Fibroblast of lung (primary cell): ENCODE measurements around the gene NOL6. TPM values are rescaled to one million over a fixed set of nuclear protein-coding genes. Genes with fewer than 3 reads are reported as not detected.

ENCODE experiments used
- DNase-seq, 2 donors: peaks; one replicate each; pipeline versions ENCODE4 v3.0.0 to v3.0.0-alpha.2; 2010; ENCODE audit warnings: low read depth in 2 of 2
- H2AFZ ChIP-seq: 2 replicates; pipeline ENCODE4 v1.5.1; 2012; ENCODE audit warnings: low read length, control low read depth, inconsistent platforms
- H3K27ac ChIP-seq: 2 replicates; pipeline ENCODE4 v1.5.1; 2011; ENCODE audit warnings: low read length, control low read depth; ENCODE audit not compliant: insufficient read depth
- H3K27me3 ChIP-seq: 2 replicates; pipeline ENCODE4 v1.5.1; 2011; ENCODE audit warnings: mild to moderate bottlenecking, low read length; ENCODE audit not compliant: control insufficient read depth, insufficient read depth
- H3K36me3 ChIP-seq: 2 replicates; pipeline ENCODE4 v1.5.1; 2011; ENCODE audit warnings: low read length; ENCODE audit not compliant: control insufficient read depth, insufficient read depth
- H3K4me1 ChIP-seq: 2 replicates; pipeline ENCODE4 v1.5.1; 2011; ENCODE audit warnings: low read length; ENCODE audit not compliant: control insufficient read depth, insufficient read depth; ENCODE audit errors: extremely low read depth
- H3K4me2 ChIP-seq: 2 replicates; pipeline ENCODE4 v1.5.1; 2011; ENCODE audit warnings: low read length, control low read depth; ENCODE audit not compliant: insufficient read depth; ENCODE audit errors: extremely low read depth
- H3K4me3 ChIP-seq, 4 experiments: fragments of 200-600 bp in 1 of 4; sonication (generic) in 1 of 4; replicated peaks in 1 of 4; 2 replicates each; pipeline ENCODE4 v1.5.1; 2011 to 2016; ENCODE audit warnings: low read length in 4 of 4, low read depth in 3 of 4, mild to moderate bottlenecking in 3 of 4, control low read depth in 2 of 4, inconsistent platforms in 1 of 4, mixed read lengths in 1 of 4; ENCODE audit not compliant: insufficient read depth in 1 of 4; ENCODE audit errors: control extremely low read depth in 1 of 4
- H3K79me2 ChIP-seq: 2 replicates; pipeline ENCODE4 v1.5.1; 2012; ENCODE audit warnings: mild to moderate bottlenecking, low read length, inconsistent platforms; ENCODE audit not compliant: control insufficient read depth, insufficient read depth
- H3K9ac ChIP-seq: 2 replicates; pipeline ENCODE4 v1.5.1; 2011; ENCODE audit warnings: mild to moderate bottlenecking, low read length, control low read depth; ENCODE audit not compliant: insufficient read depth
- H3K9me3 ChIP-seq: 2 replicates; pipeline ENCODE4 v1.5.1; 2012; ENCODE audit warnings: low read depth, low read length; ENCODE audit not compliant: control insufficient read depth, insufficient read depth
- H4K20me1 ChIP-seq: 2 replicates; pipeline ENCODE4 v1.5.1; 2011; ENCODE audit warnings: low read length; ENCODE audit not compliant: control insufficient read depth, insufficient read depth; ENCODE audit errors: extremely low read depth
- CTCF ChIP-seq, 2 donors: IDR thresholded peaks in 1 of 2; conservative IDR thresholded peaks in 1 of 2; 1 replicate in 1 of 2; 2 replicates in 1 of 2; pipeline ENCODE4 v1.5.1; 2011 to 2012; ENCODE audit warnings: low read length in 2 of 2, control low read depth in 1 of 2, inconsistent platforms in 1 of 2, low read depth in 1 of 2, mild to moderate bottlenecking in 1 of 2
- EZH2 ChIP-seq: IDR thresholded peaks from 2 replicates; pipeline ENCODE4 v1.5.1; 2012; ENCODE audit warnings: low read length, control low read depth, mild to moderate bottlenecking; ENCODE audit errors: missing control alignments
- polyA plus RNA-seq, 2 donors: library from polyadenylated mRNA; depleted of rRNA in 1 of 2; stranded (reverse) in 1 of 2; unstranded in 1 of 2; fragments of >200 nt; gene quantifications; 2 replicates each; pipeline ENCODE4 v1.2.1, GENCODE V29; 2011 to 2012; ENCODE audit warnings: missing spikeins in 1 of 2
- total RNA-seq: library from RNA; depleted of rRNA; stranded (reverse); fragments of >200 nt; gene quantifications from 2 replicates; pipeline ENCODE4 v1.2.1, GENCODE V29; 2014

NOL6 gene
- total and polyA plus RNA-seq, 2 donors (not counting 1 experiment from before 2014, with no cell fraction given) = 15.2 to 24.4 TPM

- H4K20me1 ChIP-seq = no peaks in the 10 kb centered on the region
- H3K27me3 ChIP-seq = peaks cover 2% of the 10 kb centered on the region
- no peaks in the 10 kb centered on the region for H3K36me3 ChIP-seq
- peaks cover 4% of the 10 kb centered on the region for H3K4me1 ChIP-seq
- no peak overlapping the region for H3K9ac ChIP-seq
- H3K9me3 ChIP-seq = no peaks in the 10 kb centered on the region
- no peak overlapping the region for H3K27ac ChIP-seq
- DNase-seq = no peak
- no peak overlapping the region for H2AFZ ChIP-seq
- H3K4me3 ChIP-seq = no peak overlapping the region
- H3K79me2 ChIP-seq = no peaks in the 10 kb centered on the region
- no peak for TF ChIP-seq CTCF (conservative IDR thresholded peaks at IDR 0.05 in 1 of 2, IDR thresholded peaks at IDR 0.05 in 1 of 2; ENCODE audit: low read depth in 1 of 2, low read length in 2 of 2)
- no peak for TF ChIP-seq EZH2
- no peak overlapping the region for H3K4me2 ChIP-seq
Measured at GRCh38 chr9:33445389-33446239, 28.1 kb downstream of the NOL6 start.

- Histone ChIP-seq H3K36me3 (no peaks in the 10 kb centered on the region), H3K4me3 (no peak overlapping the region), H2AFZ (no peak overlapping the region), H4K20me1 (no peaks in the 10 kb centered on the region), H3K27ac (no peak overlapping the region), H3K27me3 (peaks cover 13% of the 10 kb centered on the region), H3K4me2 (no peak overlapping the region), H3K79me2 (no peaks in the 10 kb centered on the region), H3K9ac (no peak overlapping the region), H3K4me1 (peaks cover 4% of the 10 kb centered on the region), H3K9me3 (no peaks in the 10 kb centered on the region)
- TF ChIP-seq CTCF (conservative IDR thresholded peaks at IDR 0.05 in 1 of 2, IDR thresholded peaks at IDR 0.05 in 1 of 2; ENCODE audit: low read depth in 1 of 2, low read length in 2 of 2) (no peak), EZH2 (no peak)
- no peak for DNase-seq
Measured at GRCh38 chr9:33443464-33444154, 30.1 kb downstream of the NOL6 start.

GRCh38 chr9:33443047-33443446, 30.7 kb downstream of the NOL6 start:
- H3K36me3 ChIP-seq = no peaks in the 10 kb centered on the region
- H3K79me2 ChIP-seq = no peaks in the 10 kb centered on the region
- no peak overlapping the region for H3K4me3 ChIP-seq
- H3K27ac ChIP-seq = no peak overlapping the region
- H3K9ac ChIP-seq = no peak overlapping the region
- H2AFZ ChIP-seq = no peak overlapping the region
- no peak overlapping the region for H3K4me2 ChIP-seq
- DNase-seq = peak in 1 of 2 donors; percentile 65
- peaks cover 11% of the 10 kb centered on the region for H3K27me3 ChIP-seq
- peaks cover 4% of the 10 kb centered on the region for H3K4me1 ChIP-seq
- no peak for TF ChIP-seq EZH2
- no peaks in the 10 kb centered on the region for H4K20me1 ChIP-seq
- H3K9me3 ChIP-seq = no peaks in the 10 kb centered on the region
